WTC11 (cell line): ENCODE data around the gene CTBP1. TPM values are rescaled to one million over a fixed set of nuclear protein-coding genes. Genes with fewer than 3 reads are reported as not detected.

Experiments
- ATAC-seq: fragments of 200-7000 bp; cut with Tn5 transposase; 2 replicates; pipeline ENCODE4 v1.10.0; 2021; ENCODE audit warnings: mild to moderate bottlenecking, moderate library complexity
- CTCF ChIA-PET: fragments of 300-600 bp; sonication (Branson Sonifier 250); formaldehyde crosslinking; loops from one replicate; lab custom pipeline; 2021; ENCODE audit warnings: antibody characterized with exemption; lab: Charles Lee
- POLR2A ChIA-PET: fragments of 350-600 bp; sonication (Branson Sonifier 250); formaldehyde crosslinking; loops from one replicate; lab custom pipeline; 2021; ENCODE audit warnings: antibody characterized with exemption; lab: Charles Lee
- DNase-seq: peaks from one replicate; pipeline ENCODE4 v3.0.0; 2021; ENCODE audit warnings: low spot score
- H3K27ac Mint-ChIP-seq: 2 replicates; pipeline ENCODE4 v1.8.0; 2021; ENCODE audit warnings: mixed read lengths
- H3K27me3 Mint-ChIP-seq: 2 replicates; pipeline ENCODE4 v1.8.0; 2021; ENCODE audit warnings: low read depth, mild to moderate bottlenecking, moderate library complexity, mixed read lengths
- H3K36me3 Mint-ChIP-seq: 2 replicates; pipeline ENCODE4 v1.8.0; 2021; ENCODE audit warnings: mixed read lengths
- H3K4me1 Mint-ChIP-seq: 2 replicates; pipeline ENCODE4 v1.8.0; 2022; ENCODE audit warnings: mixed read lengths
- H3K4me3 Mint-ChIP-seq: 2 replicates; pipeline ENCODE4 v1.8.0; 2021; ENCODE audit warnings: mild to moderate bottlenecking, moderate library complexity, mixed read lengths
- H3K9me3 Mint-ChIP-seq: 2 replicates; pipeline ENCODE4 v1.8.0; 2021; ENCODE audit warnings: mixed read lengths
- ATF1 ChIP-seq: sonication (generic); formaldehyde crosslinking; IDR thresholded peaks from 2 replicates; pipeline ENCODE4 v1.8.1; 2023; ENCODE audit warnings: mild to moderate bottlenecking, moderate library complexity, missing genetic modification reagents
- CBFB ChIP-seq: sonication (generic); formaldehyde crosslinking; IDR thresholded peaks from 2 replicates; pipeline ENCODE4 v1.8.1; 2022; ENCODE audit warnings: mild to moderate bottlenecking, low read depth, missing genetic modification reagents
- CREM ChIP-seq: sonication (generic); formaldehyde crosslinking; IDR thresholded peaks from 2 replicates; pipeline ENCODE4 v1.8.1; 2022; ENCODE audit warnings: mild to moderate bottlenecking, missing genetic modification reagents, moderate library complexity
- ESRRA ChIP-seq: sonication (generic); formaldehyde crosslinking; IDR thresholded peaks from 2 replicates; pipeline ENCODE4 v1.8.1; 2022; ENCODE audit warnings: mild to moderate bottlenecking, missing genetic modification reagents, borderline replicate concordance
- ETV6 ChIP-seq: sonication (generic); formaldehyde crosslinking; IDR thresholded peaks from 2 replicates; pipeline ENCODE4 v1.8.1; 2022; ENCODE audit warnings: mild to moderate bottlenecking, missing genetic modification reagents
- FOXJ3 ChIP-seq: sonication (generic); formaldehyde crosslinking; IDR thresholded peaks from 2 replicates; pipeline ENCODE4 v1.9.0; 2021; ENCODE audit warnings: missing genetic modification reagents, mild to moderate bottlenecking, borderline replicate concordance
- GRHL2 ChIP-seq: fragments of 250-450 bp; sonication (Bioruptor Pico); IDR thresholded peaks from 2 replicates; pipeline ENCODE4 v1.8.0; 2022; ENCODE audit warnings: mild to moderate bottlenecking, moderate library complexity; ENCODE audit not compliant: insufficient replicate concordance, severe bottlenecking
- JAZF1 ChIP-seq: fragments of 250-450 bp; sonication (Bioruptor Pico); IDR thresholded peaks from 2 replicates; pipeline ENCODE4 v1.9.0; 2021; ENCODE audit warnings: moderate library complexity, mild to moderate bottlenecking, inconsistent platforms
- MAX ChIP-seq: sonication (generic); formaldehyde crosslinking; IDR thresholded peaks from 2 replicates; pipeline ENCODE4 v1.8.0; 2022; ENCODE audit warnings: mild to moderate bottlenecking, missing genetic modification reagents
- MYBL2 ChIP-seq: sonication (generic); formaldehyde crosslinking; IDR thresholded peaks from 2 replicates; pipeline ENCODE4 v1.8.1; 2023; ENCODE audit warnings: mild to moderate bottlenecking, moderate library complexity, missing genetic modification reagents
- NFYB ChIP-seq: sonication (generic); formaldehyde crosslinking; conservative IDR thresholded peaks from 2 replicates; pipeline ENCODE4 v1.8.0; 2022; ENCODE audit warnings: low read depth, missing genetic modification reagents
- SP1 ChIP-seq: sonication (generic); formaldehyde crosslinking; conservative IDR thresholded peaks from 2 replicates; pipeline ENCODE4 v1.8.1; 2022; ENCODE audit warnings: missing genetic modification reagents
- ZNF121 ChIP-seq: sonication (generic); formaldehyde crosslinking; IDR thresholded peaks from 2 replicates; pipeline ENCODE4 v1.8.0; 2023; ENCODE audit warnings: missing genetic modification reagents
- ZNF232 ChIP-seq: sonication (generic); formaldehyde crosslinking; IDR thresholded peaks from 2 replicates; pipeline ENCODE4 v1.8.0; 2022; ENCODE audit warnings: mild to moderate bottlenecking, missing genetic modification reagents
- ZNF263 ChIP-seq: sonication (generic); formaldehyde crosslinking; IDR thresholded peaks from 2 replicates; pipeline ENCODE4 v1.8.1; 2022; ENCODE audit warnings: low read depth, mild to moderate bottlenecking, moderate library complexity, missing genetic modification reagents
- ZNF396 ChIP-seq: fragments of 250-450 bp; sonication (Bioruptor Pico); IDR thresholded peaks from 2 replicates; pipeline ENCODE4 v1.8.0; 2021; ENCODE audit warnings: mild to moderate bottlenecking, moderate library complexity, borderline replicate concordance
- total RNA-seq: library from RNA; stranded (reverse); gene quantifications from 3 replicates; pipeline ENCODE4 v1.2.3, GENCODE V29; 2021
- TF ChIP-seq, protein P1 (sequence below): sonication (generic); formaldehyde crosslinking; IDR thresholded peaks from 2 replicates; pipeline ENCODE4 v1.8.0; 2022; ENCODE audit warnings: missing genetic modification reagents
- TF ChIP-seq, protein P2 (sequence below): sonication (generic); formaldehyde crosslinking; IDR thresholded peaks from 2 replicates; pipeline ENCODE4 v1.8.1; 2023; ENCODE audit warnings: mild to moderate bottlenecking, moderate library complexity, missing genetic modification reagents
- TF ChIP-seq, protein P3 (sequence below): sonication (generic); formaldehyde crosslinking; IDR thresholded peaks from 2 replicates; pipeline ENCODE4 v1.8.1; 2023; ENCODE audit warnings: mild to moderate bottlenecking, missing genetic modification reagents, moderate library complexity
- TF ChIP-seq, protein P4 (sequence below): sonication (generic); formaldehyde crosslinking; IDR thresholded peaks from 2 replicates; pipeline ENCODE4 v1.8.1; 2022; ENCODE audit warnings: mild to moderate bottlenecking, moderate library complexity, missing genetic modification reagents
- TF ChIP-seq, protein P5 (sequence below): sonication (generic); formaldehyde crosslinking; IDR thresholded peaks from 2 replicates; pipeline ENCODE4 v1.8.1; 2022; ENCODE audit warnings: mild to moderate bottlenecking, missing genetic modification reagents, moderate library complexity, borderline replicate concordance

Gene CTBP1
- total RNA-seq, 1 experiment from 2014 or later: 143 TPM

GRCh38 chr4:1277667-1278665, 29.0 kb upstream of the CTBP1 start:
- peaks cover 10% of the 10 kb centered on the region; the same call in 1 of the 2 replicates for H3K36me3 Mint-ChIP-seq
- CTCF ChIA-PET: interaction anchor here (1.0 kb wide), 1 partner anchor 8 kb away, joined by 3 read pairs; no protein-coding TSS in a partner anchor
- no peak for ATAC-seq
- H3K9me3 Mint-ChIP-seq: peaks cover 39% of the 10 kb centered on the region
- peaks cover 4% of the 10 kb centered on the region for H3K27me3 Mint-ChIP-seq
- H3K4me3 Mint-ChIP-seq: no peak overlapping the region
- TF ChIP-seq MYBL2 (CRISPR knock-in tag) (no peak), NFYB (no peak), SP1 (no peak), ATF1 (no peak), JAZF1 (no peak), ZNF232 (CRISPR knock-in tag) (no peak), MAX (CRISPR knock-in tag) (no peak), ZNF396 (no peak), CREM (CRISPR knock-in tag) (no peak), ZNF121 (no peak), ZNF263 (CRISPR knock-in tag) (no peak), GRHL2 (CRISPR knock-in tag) (no peak), CBFB (no peak), ETV6 (CRISPR knock-in tag) (no peak)
- TF ChIP-seq, protein P1, sequence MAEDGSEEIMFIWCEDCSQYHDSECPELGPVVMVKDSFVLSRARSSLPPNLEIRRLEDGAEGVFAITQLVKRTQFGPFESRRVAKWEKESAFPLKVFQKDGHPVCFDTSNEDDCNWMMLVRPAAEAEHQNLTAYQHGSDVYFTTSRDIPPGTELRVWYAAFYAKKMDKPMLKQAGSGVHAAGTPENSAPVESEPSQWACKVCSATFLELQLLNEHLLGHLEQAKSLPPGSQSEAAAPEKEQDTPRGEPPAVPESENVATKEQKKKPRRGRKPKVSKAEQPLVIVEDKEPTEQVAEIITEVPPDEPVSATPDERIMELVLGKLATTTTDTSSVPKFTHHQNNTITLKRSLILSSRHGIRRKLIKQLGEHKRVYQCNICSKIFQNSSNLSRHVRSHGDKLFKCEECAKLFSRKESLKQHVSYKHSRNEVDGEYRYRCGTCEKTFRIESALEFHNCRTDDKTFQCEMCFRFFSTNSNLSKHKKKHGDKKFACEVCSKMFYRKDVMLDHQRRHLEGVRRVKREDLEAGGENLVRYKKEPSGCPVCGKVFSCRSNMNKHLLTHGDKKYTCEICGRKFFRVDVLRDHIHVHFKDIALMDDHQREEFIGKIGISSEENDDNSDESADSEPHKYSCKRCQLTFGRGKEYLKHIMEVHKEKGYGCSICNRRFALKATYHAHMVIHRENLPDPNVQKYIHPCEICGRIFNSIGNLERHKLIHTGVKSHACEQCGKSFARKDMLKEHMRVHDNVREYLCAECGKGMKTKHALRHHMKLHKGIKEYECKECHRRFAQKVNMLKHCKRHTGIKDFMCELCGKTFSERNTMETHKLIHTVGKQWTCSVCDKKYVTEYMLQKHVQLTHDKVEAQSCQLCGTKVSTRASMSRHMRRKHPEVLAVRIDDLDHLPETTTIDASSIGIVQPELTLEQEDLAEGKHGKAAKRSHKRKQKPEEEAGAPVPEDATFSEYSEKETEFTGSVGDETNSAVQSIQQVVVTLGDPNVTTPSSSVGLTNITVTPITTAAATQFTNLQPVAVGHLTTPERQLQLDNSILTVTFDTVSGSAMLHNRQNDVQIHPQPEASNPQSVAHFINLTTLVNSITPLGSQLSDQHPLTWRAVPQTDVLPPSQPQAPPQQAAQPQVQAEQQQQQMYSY (CRISPR knock-in tag): no peak
- TF ChIP-seq, protein P2, sequence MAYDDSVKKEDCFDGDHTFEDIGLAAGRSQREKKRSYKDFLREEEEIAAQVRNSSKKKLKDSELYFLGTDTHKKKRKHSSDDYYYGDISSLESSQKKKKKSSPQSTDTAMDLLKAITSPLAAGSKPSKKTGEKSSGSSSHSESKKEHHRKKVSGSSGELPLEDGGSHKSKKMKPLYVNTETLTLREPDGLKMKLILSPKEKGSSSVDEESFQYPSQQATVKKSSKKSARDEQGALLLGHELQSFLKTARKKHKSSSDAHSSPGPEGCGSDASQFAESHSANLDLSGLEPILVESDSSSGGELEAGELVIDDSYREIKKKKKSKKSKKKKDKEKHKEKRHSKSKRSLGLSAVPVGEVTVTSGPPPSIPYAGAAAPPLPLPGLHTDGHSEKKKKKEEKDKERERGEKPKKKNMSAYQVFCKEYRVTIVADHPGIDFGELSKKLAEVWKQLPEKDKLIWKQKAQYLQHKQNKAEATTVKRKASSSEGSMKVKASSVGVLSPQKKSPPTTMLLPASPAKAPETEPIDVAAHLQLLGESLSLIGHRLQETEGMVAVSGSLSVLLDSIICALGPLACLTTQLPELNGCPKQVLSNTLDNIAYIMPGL (CRISPR knock-in tag): no peak
- TF ChIP-seq, protein P3, sequence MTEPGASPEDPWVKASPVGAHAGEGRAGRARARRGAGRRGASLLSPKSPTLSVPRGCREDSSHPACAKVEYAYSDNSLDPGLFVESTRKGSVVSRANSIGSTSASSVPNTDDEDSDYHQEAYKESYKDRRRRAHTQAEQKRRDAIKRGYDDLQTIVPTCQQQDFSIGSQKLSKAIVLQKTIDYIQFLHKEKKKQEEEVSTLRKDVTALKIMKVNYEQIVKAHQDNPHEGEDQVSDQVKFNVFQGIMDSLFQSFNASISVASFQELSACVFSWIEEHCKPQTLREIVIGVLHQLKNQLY (CRISPR knock-in tag): no peak
- TF ChIP-seq, protein P4, sequence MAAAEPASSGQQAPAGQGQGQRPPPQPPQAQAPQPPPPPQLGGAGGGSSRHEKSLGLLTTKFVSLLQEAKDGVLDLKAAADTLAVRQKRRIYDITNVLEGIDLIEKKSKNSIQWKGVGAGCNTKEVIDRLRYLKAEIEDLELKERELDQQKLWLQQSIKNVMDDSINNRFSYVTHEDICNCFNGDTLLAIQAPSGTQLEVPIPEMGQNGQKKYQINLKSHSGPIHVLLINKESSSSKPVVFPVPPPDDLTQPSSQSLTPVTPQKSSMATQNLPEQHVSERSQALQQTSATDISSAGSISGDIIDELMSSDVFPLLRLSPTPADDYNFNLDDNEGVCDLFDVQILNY (CRISPR knock-in tag): no peak
- TF ChIP-seq, all 79 proteins: peak for 0
- POLR2A ChIA-PET: no interaction called here
- Mint-ChIP-seq H3K27ac (no peak overlapping the region), H3K4me1 (no peaks in the 10 kb centered on the region)
- DNase-seq: no peak

- Mint-ChIP-seq H3K27ac (no peak overlapping the region), H3K9me3 (peaks cover 31% of the 10 kb centered on the region), H3K4me3 (no peak overlapping the region), H3K4me1 (no peaks in the 10 kb centered on the region), H3K27me3 (peaks cover 4% of the 10 kb centered on the region), H3K36me3 (peaks cover 10% of the 10 kb centered on the region; the same call in 1 of the 2 replicates)
- POLR2A ChIA-PET: no interaction called here
- CTCF ChIA-PET: no interaction called here
- TF ChIP-seq ESRRA (CRISPR knock-in tag) (no peak), FOXJ3 (no peak)
- TF ChIP-seq, protein P5, sequence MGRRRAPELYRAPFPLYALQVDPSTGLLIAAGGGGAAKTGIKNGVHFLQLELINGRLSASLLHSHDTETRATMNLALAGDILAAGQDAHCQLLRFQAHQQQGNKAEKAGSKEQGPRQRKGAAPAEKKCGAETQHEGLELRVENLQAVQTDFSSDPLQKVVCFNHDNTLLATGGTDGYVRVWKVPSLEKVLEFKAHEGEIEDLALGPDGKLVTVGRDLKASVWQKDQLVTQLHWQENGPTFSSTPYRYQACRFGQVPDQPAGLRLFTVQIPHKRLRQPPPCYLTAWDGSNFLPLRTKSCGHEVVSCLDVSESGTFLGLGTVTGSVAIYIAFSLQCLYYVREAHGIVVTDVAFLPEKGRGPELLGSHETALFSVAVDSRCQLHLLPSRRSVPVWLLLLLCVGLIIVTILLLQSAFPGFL (CRISPR knock-in tag): no peak
- ATAC-seq (no peak), DNase-seq (no peak)
Observed at GRCh38 chr4:1276984-1277383, 28.1 kb upstream of the CTBP1 start.
